ENCODE results near the gene TIGD2. TPM values are rescaled to one million over a fixed set of nuclear protein-coding genes. Genes with fewer than 3 reads are reported as not detected.

Gene TIGD2
- total and polyA plus RNA-seq, 2 of the 13 experiments (the other 11 are each of a cell fraction or from before 2014, with no cell fraction given) = 3.1 to 15.5 TPM

GRCh38 chr4:89158884-89159503 lies 47.7 kb downstream of the TIGD2 start (continued):
- no peak for TF ChIP-seq HDAC1 (CRISPR knock-in tag; IDR thresholded peaks at IDR 0.05)
- no peak for TF ChIP-seq ZNF407 (CRISPR knock-in tag; IDR thresholded peaks at IDR 0.05; ENCODE audit: not compliant biosample characterization)
- no peak for TF ChIP-seq RAD21 (CRISPR knock-in tag; IDR thresholded peaks at IDR 0.05)

GRCh38 chr4:89160806-89161205 lies 49.5 kb downstream of the TIGD2 start:
- no TSS peak for BruUV-seq (replicated peaks)
- Histone ChIP-seq H2AFZ (ENCODE audit: low read length) (no peak overlapping the region), H3K4me2 (ENCODE audit: low read depth, low read length) (no peak overlapping the region)

More at GRCh38 chr4:89160806-89161205, 49.5 kb downstream of the TIGD2 start:
- WGBS (ENCODE audit: low lambda C conversion rate) = 1% methylated on average over 2 of the region's 2 CpGs
- FAIRE-seq (no peak), DNase-seq (ENCODE audit: low spot score) (no peak), ATAC-seq (no peak)
- ChIA-PET POLR2A (no interaction called here), CTCF (ENCODE audit: low intra/inter-chr PET ratio, low total read pairs) (no interaction called here)
- H3K27ac ChIP-seq (ENCODE audit: extremely low read length, insufficient read depth, low read length) = no peak overlapping the region
- TF ChIP-seq ZNF430 (CRISPR knock-in tag; IDR thresholded peaks at IDR 0.05) (no peak), MIER2 (CRISPR knock-in tag; IDR thresholded peaks at IDR 0.05) (no peak), ZNF883 (CRISPR knock-in tag; IDR thresholded peaks at IDR 0.05; ENCODE audit: not compliant biosample characterization) (no peak), ZNF672 (CRISPR knock-in tag; IDR thresholded peaks at IDR 0.05) (no peak), PATZ1 (CRISPR knock-in tag; IDR thresholded peaks at IDR 0.05) (no peak), ZNF326 (CRISPR knock-in tag; IDR thresholded peaks at IDR 0.05; ENCODE audit: borderline replicate concordance) (no peak), FLYWCH1 (CRISPR knock-in tag; IDR thresholded peaks at IDR 0.05) (no peak)
- TF ChIP-seq, protein P1, sequence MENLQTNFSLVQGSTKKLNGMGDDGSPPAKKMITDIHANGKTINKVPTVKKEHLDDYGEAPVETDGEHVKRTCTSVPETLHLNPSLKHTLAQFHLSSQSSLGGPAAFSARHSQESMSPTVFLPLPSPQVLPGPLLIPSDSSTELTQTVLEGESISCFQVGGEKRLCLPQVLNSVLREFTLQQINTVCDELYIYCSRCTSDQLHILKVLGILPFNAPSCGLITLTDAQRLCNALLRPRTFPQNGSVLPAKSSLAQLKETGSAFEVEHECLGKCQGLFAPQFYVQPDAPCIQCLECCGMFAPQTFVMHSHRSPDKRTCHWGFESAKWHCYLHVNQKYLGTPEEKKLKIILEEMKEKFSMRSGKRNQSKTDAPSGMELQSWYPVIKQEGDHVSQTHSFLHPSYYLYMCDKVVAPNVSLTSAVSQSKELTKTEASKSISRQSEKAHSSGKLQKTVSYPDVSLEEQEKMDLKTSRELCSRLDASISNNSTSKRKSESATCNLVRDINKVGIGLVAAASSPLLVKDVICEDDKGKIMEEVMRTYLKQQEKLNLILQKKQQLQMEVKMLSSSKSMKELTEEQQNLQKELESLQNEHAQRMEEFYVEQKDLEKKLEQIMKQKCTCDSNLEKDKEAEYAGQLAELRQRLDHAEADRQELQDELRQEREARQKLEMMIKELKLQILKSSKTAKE (CRISPR knock-in tag; IDR thresholded peaks at IDR 0.05; ENCODE audit: borderline replicate concordance) = no peak
- no peaks in the 10 kb centered on the region for H3K79me2 ChIP-seq (ENCODE audit: insufficient read depth, low read length)
- H3K27me3 ChIP-seq (ENCODE audit: control insufficient read depth in 1 of 2, insufficient read depth in 2 of 2, low read length in 2 of 2) = no peaks in the 10 kb centered on the region
- intact Hi-C loops (cut with micrococcal nuclease; ENCODE audit: unreplicated experiment) (no loop called here), in situ Hi-C loops (cut with HindIII; ENCODE audit: extremely low pct_ligation_motif_present, low pct_unique_long_range_greater_than_20kb) (no loop called here)
- H4K20me1 ChIP-seq (ENCODE audit: insufficient read depth, low read length) = no peaks in the 10 kb centered on the region
- H3K4me3 ChIP-seq (replicated peaks in 1 of 3; ENCODE audit: insufficient read depth in 1 of 3, low read depth in 2 of 3, low read length in 3 of 3) = no peak overlapping the region
- no peaks in the 10 kb centered on the region for H3K36me3 ChIP-seq (replicated peaks in 1 of 2; ENCODE audit: control insufficient read depth in 1 of 2, insufficient read depth in 2 of 2, low read length in 2 of 2)
- H3K9ac ChIP-seq (ENCODE audit: insufficient read depth, low read depth, low read length) = no peak overlapping the region
- H3K4me1 ChIP-seq (ENCODE audit: insufficient read depth, low read length) = no peaks in the 10 kb centered on the region
- no peaks in the 10 kb centered on the region for H3K9me3 ChIP-seq (ENCODE audit: low read length)

Data from HepG2 (cell line).